Measurements from ENCODE around the gene ZCCHC2.

DNA sequence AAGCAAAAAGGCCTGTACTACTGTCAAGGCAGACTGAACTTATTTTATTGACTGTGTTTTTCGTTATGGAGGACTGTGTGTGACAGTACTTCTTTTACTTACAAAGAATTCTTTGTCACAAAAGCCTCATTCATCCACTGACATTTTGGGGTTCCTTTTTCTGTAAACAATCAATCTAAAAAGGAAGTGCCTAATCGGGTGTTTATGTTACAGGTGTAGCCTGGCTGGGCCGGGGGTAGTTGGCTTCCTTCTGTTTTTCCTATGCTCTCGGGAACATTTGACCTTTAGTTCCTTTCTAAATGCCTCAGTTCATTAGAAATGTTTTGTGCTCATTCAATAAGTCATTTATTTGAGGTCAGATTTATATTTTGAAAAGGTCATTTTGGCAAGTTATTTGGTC is 8.3 kb downstream of the ZCCHC2 start:
- TF ChIP-seq, protein P1, sequence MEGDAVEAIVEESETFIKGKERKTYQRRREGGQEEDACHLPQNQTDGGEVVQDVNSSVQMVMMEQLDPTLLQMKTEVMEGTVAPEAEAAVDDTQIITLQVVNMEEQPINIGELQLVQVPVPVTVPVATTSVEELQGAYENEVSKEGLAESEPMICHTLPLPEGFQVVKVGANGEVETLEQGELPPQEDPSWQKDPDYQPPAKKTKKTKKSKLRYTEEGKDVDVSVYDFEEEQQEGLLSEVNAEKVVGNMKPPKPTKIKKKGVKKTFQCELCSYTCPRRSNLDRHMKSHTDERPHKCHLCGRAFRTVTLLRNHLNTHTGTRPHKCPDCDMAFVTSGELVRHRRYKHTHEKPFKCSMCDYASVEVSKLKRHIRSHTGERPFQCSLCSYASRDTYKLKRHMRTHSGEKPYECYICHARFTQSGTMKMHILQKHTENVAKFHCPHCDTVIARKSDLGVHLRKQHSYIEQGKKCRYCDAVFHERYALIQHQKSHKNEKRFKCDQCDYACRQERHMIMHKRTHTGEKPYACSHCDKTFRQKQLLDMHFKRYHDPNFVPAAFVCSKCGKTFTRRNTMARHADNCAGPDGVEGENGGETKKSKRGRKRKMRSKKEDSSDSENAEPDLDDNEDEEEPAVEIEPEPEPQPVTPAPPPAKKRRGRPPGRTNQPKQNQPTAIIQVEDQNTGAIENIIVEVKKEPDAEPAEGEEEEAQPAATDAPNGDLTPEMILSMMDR (IDR thresholded peaks at IDR 0.05; ENCODE audit: low read length), result no peak
- no peak for TF ChIP-seq EZH2 (IDR thresholded peaks at IDR 0.05; ENCODE audit: borderline replicate concordance, low read length)

Measured in OCI-LY1 (cell line).